ENCODE measurements around the gene DESI1. TPM values are rescaled to one million over a fixed set of nuclear protein-coding genes. Genes with fewer than 3 reads are reported as not detected.

Gene DESI1
- total RNA-seq, 1 experiment from 2014 or later, result 20.9 TPM

GRCh38 chr22:41650229-41650628 is 29.4 kb upstream of the DESI1 start:
- intact Hi-C loops (cut with micrococcal nuclease), result no loop called here
- Histone ChIP-seq H3K79me2 (ENCODE audit: low read length) (no peaks in the 10 kb centered on the region), H3K9ac (ENCODE audit: low read length) (no peak overlapping the region), H3K27me3 (ENCODE audit: low read length) (no peaks in the 10 kb centered on the region), H3K27ac (ENCODE audit: low read length) (no peak overlapping the region), H3K4me2 (ENCODE audit: low read length) (no peak overlapping the region), H4K20me1 (ENCODE audit: low read length) (no peaks in the 10 kb centered on the region), H2AFZ (ENCODE audit: low read length) (no peak overlapping the region), H3F3A (ENCODE audit: low read length, unreplicated experiment) (no peaks in the 10 kb centered on the region), H3K9me3 (ENCODE audit: low read length) (no peaks in the 10 kb centered on the region), H3K9me2 (replicated peaks; ENCODE audit: low read length) (no peaks in the 10 kb centered on the region), H3K36me3 (ENCODE audit: low read depth, low read length) (peaks cover 57% of the 10 kb centered on the region), H3K4me3 (ENCODE audit: low read length) (no peak overlapping the region), H3K4me1 (ENCODE audit: insufficient read depth, low read length) (no peaks in the 10 kb centered on the region)
- no peak for TF ChIP-seq CTCF (conservative IDR thresholded peaks at IDR 0.05; ENCODE audit: low read depth, low read length)
- POLR2A ChIA-PET (ENCODE audit: unreplicated experiment), result no interaction called here
- CTCF ChIA-PET, result no interaction called here
- ATAC-seq (no peak), DNase-seq (no peak)
- BruUV-seq (replicated peaks), result no TSS peak

GRCh38 chr22:41648432-41648831 is 27.6 kb upstream of the DESI1 start:
- no TSS peak for BruUV-seq (replicated peaks)
- no peaks in the 10 kb centered on the region for H3K4me1 ChIP-seq (ENCODE audit: insufficient read depth, low read length)
- H3K9me2 ChIP-seq (replicated peaks; ENCODE audit: low read length), result no peaks in the 10 kb centered on the region
- H3F3A ChIP-seq (ENCODE audit: low read length, unreplicated experiment), result no peaks in the 10 kb centered on the region
- H3K9me3 ChIP-seq (ENCODE audit: low read length), result no peaks in the 10 kb centered on the region
- intact Hi-C loops (cut with micrococcal nuclease), result no loop called here
- DNase-seq (no peak), ATAC-seq (no peak)
- H3K36me3 ChIP-seq (ENCODE audit: low read depth, low read length), result peaks cover 40% of the 10 kb centered on the region
- H3K27ac ChIP-seq (ENCODE audit: low read length), result no peak overlapping the region
- H3K9ac ChIP-seq (ENCODE audit: low read length), result no peak overlapping the region
- no peak for TF ChIP-seq EZH2phosphoT487 (IDR thresholded peaks at IDR 0.05; ENCODE audit: borderline replicate concordance, low read length)
- no peak for TF ChIP-seq CTCF (conservative IDR thresholded peaks at IDR 0.05; ENCODE audit: low read depth, low read length)
- TF ChIP-seq EZH2 (IDR thresholded peaks at IDR 0.05; ENCODE audit: low read length, unreplicated experiment), result no peak
- H3K4me3 ChIP-seq (ENCODE audit: low read length), result no peak overlapping the region
- H3K79me2 ChIP-seq (ENCODE audit: low read length), result 0 out of 2 replicates have a peak, but pooled peaks cover 8% of the 10 kb centered on the region
- ChIA-PET POLR2A (ENCODE audit: unreplicated experiment) (no interaction called here), CTCF (no interaction called here)
- H2AFZ ChIP-seq (ENCODE audit: low read length), result no peak overlapping the region
- H3K4me2 ChIP-seq (ENCODE audit: low read length), result no peak overlapping the region
- no peaks in the 10 kb centered on the region for H3K27me3 ChIP-seq (ENCODE audit: low read length)
- H4K20me1 ChIP-seq (ENCODE audit: low read length), result no peaks in the 10 kb centered on the region

GRCh38 chr22:41647771-41648170 is 26.9 kb upstream of the DESI1 start:
- Histone ChIP-seq H3K79me2 (ENCODE audit: low read length) (peaks cover 14% of the 10 kb centered on the region), H3K4me1 (ENCODE audit: insufficient read depth, low read length) (no peaks in the 10 kb centered on the region), H3K36me3 (ENCODE audit: low read depth, low read length) (peaks cover 41% of the 10 kb centered on the region), H3K4me2 (ENCODE audit: low read length) (no peak overlapping the region), H4K20me1 (ENCODE audit: low read length) (no peaks in the 10 kb centered on the region), H3K9ac (ENCODE audit: low read length) (no peak overlapping the region), H3K9me3 (ENCODE audit: low read length) (no peaks in the 10 kb centered on the region), H3F3A (ENCODE audit: low read length, unreplicated experiment) (no peaks in the 10 kb centered on the region), H3K27me3 (ENCODE audit: low read length) (no peaks in the 10 kb centered on the region), H3K4me3 (ENCODE audit: low read length) (no peak overlapping the region), H3K27ac (ENCODE audit: low read length) (no peak overlapping the region), H2AFZ (ENCODE audit: low read length) (no peak overlapping the region), H3K9me2 (replicated peaks; ENCODE audit: low read length) (no peaks in the 10 kb centered on the region)
- no peak for DNase-seq
- intact Hi-C loops (cut with micrococcal nuclease), result no loop called here
- ChIA-PET CTCF (no interaction called here), POLR2A (ENCODE audit: unreplicated experiment) (no interaction called here)
- no peak for ATAC-seq
- TF ChIP-seq EZH2 (IDR thresholded peaks at IDR 0.05; ENCODE audit: low read length, unreplicated experiment) (no peak), CTCF (conservative IDR thresholded peaks at IDR 0.05; ENCODE audit: low read depth, low read length) (no peak), EZH2phosphoT487 (IDR thresholded peaks at IDR 0.05; ENCODE audit: borderline replicate concordance, low read length) (no peak)
- BruUV-seq (replicated peaks), result no TSS peak
